ENCODE measurements around the gene XIRP2. TPM values are rescaled to one million over a fixed set of nuclear protein-coding genes. Genes with fewer than 3 reads are reported as not detected.

The XIRP2 gene
- total RNA-seq, 1 donor from 2014 or later = 35.7 TPM

DNA sequence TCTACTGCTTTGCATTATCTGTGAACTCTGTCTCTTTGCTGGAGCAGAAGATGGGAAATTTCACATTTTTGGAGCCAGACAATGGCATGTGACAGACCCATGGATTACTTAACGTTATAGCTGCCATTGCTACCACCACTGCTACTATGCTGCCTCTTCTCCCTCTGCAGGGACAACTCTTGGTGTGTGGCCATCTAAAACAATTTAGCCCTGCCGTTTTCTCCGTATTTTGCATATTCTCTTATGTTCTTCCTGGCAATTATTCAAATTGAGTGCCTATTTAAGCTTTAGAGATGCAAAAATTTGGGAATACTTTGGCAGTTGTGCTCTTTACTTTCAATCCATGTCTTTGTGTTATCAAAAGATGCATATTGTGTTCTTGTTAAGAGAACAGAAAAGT, 386.8 kb downstream of the XIRP2 start:
- no peak for DNase-seq (ENCODE audit: low read depth)

DNA sequence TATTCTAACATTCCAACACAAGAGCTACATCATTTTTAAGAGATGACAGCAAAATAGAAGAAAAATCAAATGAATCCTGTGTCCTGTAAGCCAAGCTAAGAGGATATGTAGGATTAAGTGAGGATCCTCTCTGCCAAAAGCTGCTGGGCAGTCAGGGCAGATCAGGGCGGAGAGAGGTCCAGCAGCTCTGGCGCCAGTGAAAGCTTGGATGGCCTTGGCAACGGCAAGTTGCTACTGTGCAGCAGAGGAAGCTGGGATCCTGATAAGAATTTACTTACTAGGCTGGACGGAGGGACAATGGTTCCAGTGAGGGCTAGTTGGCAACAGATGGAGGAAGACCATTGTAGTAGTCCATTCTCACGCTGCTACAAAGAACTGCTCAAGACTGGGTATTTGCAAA, 391.5 kb downstream of the XIRP2 start:
- no peak for DNase-seq (ENCODE audit: low read depth)

DNA sequence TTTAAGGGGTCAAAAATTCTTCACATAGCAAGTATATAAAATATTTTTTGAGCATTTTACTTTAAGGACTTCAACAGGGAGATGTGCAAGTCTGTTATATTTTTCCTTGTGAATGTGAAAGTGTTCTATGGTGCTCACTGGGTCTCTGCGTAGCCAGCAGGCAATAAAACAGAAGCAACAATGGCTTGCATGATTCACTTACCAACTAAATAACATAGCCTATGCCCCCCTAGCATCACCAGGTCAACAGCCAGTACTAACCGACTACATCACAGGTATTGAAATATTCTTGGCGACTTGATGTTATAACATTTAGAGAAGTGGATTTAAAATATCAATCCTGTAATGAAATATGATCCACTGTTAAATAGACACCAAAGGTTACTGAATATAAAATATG, 398.9 kb downstream of the XIRP2 start:
- DNase-seq (ENCODE audit: low read depth) = no peak

DNA sequence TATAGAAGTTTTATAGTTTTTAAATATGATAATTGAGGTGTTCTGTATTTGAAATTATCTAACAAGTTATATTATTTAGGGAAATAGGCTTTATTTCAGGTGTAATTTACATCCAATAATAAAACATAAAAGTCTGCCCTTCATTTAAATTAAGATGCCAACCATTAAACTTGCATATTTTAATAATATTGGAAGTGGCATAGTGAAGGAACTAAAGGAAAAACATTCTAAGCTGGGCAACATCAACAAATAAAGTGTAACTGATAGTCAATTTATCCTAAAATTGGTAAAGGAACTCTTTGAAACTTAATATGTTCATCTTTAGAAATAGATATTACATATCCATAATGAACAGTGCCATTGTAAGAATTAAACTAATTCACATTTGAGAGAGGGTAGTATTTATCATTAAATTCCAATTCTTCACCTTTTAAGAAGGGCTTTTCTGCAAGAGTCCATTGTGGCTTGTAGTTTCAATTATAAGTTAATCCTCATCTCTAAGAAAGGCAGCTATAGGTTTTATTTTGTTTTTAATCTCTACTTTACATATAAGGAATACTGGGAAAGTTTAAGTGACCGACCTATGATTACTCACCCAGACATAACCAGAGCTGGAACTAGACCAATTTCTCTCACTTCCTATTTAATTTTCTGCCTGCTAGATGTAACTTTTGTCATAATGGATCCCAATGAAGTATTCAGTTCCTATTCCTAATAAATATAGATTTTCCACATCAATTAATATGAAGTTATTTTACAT, 401.6 kb downstream of the XIRP2 start:
- DNase-seq (ENCODE audit: low read depth) = no peak

DNA sequence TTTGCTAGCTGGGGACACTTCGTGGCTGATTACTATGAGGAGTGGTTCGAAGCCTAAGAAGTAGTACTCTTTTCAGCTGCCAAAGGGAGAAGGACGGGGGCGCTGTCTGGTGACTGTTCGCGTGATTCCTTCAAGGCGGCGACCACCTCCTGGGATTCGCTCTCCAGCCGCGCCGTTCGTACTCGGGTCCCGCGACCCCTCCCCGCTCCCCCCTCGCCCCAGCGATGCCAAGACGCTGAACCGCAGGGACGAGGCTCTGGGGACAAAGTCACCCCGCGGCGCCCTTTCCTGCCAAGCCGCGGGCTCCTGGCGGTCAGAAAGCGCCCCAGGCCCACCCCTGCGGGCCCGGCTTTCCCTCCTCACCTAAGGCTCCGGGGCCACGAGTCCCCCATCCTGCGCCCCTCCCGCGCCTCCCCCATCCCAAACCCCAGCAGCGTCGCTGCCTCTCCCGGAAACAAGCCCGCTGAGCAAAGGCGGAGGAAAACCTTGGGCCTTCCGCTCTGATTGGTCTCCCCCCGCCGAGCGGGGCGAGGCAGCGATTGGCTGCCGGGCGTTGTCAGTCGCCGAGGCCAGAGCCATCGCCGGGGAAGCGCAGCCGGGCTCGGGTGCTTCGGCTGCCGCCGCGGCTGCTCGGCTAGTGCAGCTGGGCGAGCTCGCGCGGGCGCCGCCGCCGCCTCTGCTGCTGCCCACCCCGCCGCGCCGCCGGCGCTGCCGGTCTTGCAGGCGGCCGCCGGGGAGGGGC, 404.3 kb downstream of the XIRP2 start, which contains the start of gene B3GALT1:
Gene B3GALT1 (plus strand): TSS at position 572 of the 742 bp plus-strand sequence.
- peak; percentile 93 for DNase-seq (ENCODE audit: low read depth)

DNA sequence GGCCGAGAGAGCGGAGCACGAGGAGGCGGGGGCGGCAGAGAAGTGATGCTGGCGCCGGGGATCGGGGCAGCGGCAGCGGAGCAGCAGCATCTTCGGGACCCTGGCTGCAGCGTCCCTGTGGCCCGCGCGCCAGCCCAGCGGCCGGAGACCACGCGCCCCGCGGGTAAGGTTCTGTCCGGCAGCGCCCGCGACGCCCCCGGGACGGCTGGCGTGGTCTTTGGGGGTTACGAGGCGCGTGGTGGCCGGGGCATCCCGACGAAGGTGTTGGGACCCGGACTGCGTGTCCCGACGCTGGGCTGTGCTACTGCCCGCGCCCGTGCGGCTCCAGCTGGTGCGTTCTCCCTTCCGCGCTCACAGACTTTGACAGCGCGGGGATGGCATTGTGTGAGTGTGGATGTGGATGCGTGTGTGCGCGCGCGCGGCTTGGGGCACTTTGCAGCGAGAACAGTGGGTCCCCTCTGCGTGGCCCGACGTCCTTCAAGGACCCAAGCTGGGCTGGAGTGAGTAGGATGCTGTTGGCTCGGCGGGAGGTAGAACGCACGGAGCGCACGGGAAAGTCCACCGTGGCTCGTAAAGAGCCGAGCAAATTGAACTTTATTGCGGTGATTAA, 405.0 kb downstream of the XIRP2 start:
- DNase-seq (ENCODE audit: low read depth) = peak; percentile 23

DNA sequence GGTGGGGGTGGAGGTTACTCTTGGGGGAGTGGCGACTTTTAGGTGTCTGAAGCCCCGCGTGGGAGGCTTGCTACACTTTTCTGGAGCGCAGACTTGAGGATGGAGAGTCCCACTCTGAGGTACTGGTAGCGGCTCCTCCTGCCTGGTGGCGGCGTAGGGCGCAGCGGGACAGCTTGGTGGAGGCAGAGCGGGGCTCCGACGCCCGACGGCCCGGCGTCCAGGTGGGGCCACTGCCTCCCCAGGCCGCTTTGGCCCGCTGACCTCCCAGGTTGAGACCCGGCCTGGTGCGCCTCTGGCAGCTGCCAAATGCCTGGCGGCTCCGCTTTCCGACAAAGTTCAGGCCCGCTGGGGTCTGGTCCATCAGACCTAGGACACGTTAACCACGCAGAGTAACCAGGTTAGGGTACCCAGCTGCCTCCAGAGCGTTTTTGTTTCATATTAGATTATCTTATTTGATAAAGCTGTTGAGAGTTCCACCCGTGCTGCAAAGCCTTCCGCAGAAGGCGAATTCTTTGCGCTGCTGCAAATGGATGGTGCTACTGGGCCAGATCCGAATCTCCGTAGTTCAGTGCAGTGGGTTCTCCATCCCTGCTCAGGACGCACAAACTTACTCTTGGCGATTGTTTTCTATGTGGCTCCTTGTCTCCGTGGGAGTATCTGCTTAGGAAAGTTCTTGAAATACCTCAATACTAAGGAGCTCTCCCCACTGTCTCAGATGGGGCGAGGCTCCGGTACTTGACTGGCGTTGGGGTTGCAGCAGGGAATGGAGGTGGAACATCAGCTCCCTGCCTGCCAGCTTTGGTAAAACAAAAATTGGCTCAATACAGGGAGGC, 405.9 kb downstream of the XIRP2 start:
- no peak for DNase-seq (ENCODE audit: low read depth)

DNA sequence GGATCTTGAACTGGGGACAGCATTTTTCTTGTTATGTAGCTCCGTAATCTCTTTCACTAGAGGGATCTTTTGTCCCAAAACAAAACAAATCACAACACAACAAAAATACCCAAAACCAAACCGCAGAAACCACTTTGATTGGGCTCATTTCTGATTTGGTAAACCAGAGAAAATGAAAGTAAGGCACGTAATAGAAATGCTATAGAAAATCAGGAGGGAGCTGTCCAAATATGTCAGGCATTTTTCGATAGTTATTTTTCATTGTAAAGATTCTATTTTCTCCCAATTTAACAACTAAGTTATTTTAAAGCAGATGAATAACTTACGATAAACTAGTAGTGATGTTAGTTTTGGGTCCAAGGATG, 406.5 kb downstream of the XIRP2 start:
- DNase-seq (ENCODE audit: low read depth) = no peak

DNA sequence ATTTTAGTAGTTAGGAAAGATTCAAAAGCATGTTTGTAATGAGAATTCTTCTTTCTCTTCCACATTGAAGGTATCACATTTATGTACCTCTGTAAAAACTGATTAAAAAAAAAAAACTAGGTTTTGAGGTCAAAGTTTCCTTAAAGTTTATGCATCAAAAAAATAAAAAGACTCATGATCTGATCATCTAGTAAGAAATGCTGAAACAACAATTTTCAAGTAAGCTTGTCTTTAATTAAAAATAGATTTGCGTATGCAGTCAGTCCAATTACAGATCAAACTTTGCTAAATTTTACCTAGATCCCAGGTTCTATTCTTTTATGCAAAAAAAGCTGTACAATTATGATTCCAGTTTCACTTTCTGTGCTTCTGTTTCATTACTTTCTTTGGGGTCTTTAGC, 409.0 kb downstream of the XIRP2 start:
- DNase-seq (ENCODE audit: low read depth) = no peak

DNA sequence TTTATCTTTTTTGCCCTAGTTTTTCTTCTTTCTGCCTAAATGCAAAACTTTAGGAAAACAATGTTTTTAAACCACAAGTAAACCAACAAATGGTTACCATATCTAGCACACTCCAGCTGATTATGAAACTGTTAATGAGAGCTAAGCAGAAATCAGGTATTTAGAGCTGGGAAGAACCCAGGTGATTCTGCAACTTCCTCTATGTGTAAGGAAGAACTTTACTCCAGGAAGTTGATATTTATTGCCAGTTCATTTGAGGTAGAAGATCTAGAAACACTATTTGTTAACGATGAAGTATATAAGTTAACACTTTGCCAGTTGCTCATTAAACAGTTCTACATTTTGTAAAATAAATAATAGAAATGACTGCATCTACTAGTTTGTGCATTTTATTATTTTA, 409.7 kb downstream of the XIRP2 start:
- DNase-seq (ENCODE audit: low read depth) = no peak

Measured in myocyte (in vitro differentiated cells).